GM13976 (cell line): Measurements from ENCODE around the gene LBH.

ENCODE experiments used
- DNase-seq: peaks from one replicate; pipeline ENCODE4 v3.0.0; 2012; ENCODE audit warnings: low spot score
- CTCF ChIP-seq: IDR thresholded peaks from 2 replicates; pipeline ENCODE4 v1.5.1; 2012; ENCODE audit warnings: borderline replicate concordance, mild to moderate bottlenecking; ENCODE audit not compliant: insufficient read depth; ENCODE audit errors: extremely low read depth, missing control alignments, control extremely low read depth
- in situ Hi-C: fragments of 300-500 bp; cut with MboI; formaldehyde crosslinking; loops from one replicate; pipeline ENCODE4 v1.12.0; 2022; ENCODE audit warnings: low sequenced_read_pairs, mixed read lengths, inconsistent platforms; ENCODE audit not compliant: unreplicated experiment

Gene LBH

GRCh38 chr2:30248791-30249190 lies 17.5 kb downstream of the LBH start:
- TF ChIP-seq CTCF: no peak
- no peak for DNase-seq
- in situ Hi-C loops: no loop called here

- DNase-seq: no peak
- no peak for TF ChIP-seq CTCF
- in situ Hi-C loops: no loop called here
Measured at GRCh38 chr2:30249354-30249753, 18.0 kb downstream of the LBH start.

GRCh38 chr2:30250421-30250820 lies 19.1 kb downstream of the LBH start:
- in situ Hi-C loops: no loop called here
- no peak for DNase-seq
- TF ChIP-seq CTCF: no peak

GRCh38 chr2:30252723-30253701 lies 21.7 kb downstream of the LBH start:
- in situ Hi-C loops: no loop called here
- no peak for TF ChIP-seq CTCF

GRCh38 chr2:30253873-30254684 lies 22.7 kb downstream of the LBH start:
- TF ChIP-seq CTCF: no peak
- DNase-seq: no peak
- in situ Hi-C loops: no loop called here

More at GRCh38 chr2:30252723-30253701, 21.7 kb downstream of the LBH start:
- DNase-seq: peak; percentile 59

- in situ Hi-C loops: no loop called here
- TF ChIP-seq CTCF: no peak
- no peak for DNase-seq
Measured at GRCh38 chr2:30254685-30255001, 23.3 kb downstream of the LBH start.
